Stimulated activated CD4-positive, alpha-beta T cell treated with anti-CD3 and anti-CD28 coated beads, TNF-alpha, amount 100 ng/mL, for 4 hours (primary cell): ENCODE data around the gene IRAK1BP1.
"Not testable (repeated sequence)": the region's sequence is repeated elsewhere in the genome, so short reads cannot be mapped to it uniquely, and the experiment has no call there.

Experiments used
- DNase-seq, 3 experiments: peaks; one replicate each; pipeline ENCODE4 v3.0.0-alpha.2; 2020; ENCODE audit warnings: low read depth in 3 of 3

Gene IRAK1BP1, protein sequence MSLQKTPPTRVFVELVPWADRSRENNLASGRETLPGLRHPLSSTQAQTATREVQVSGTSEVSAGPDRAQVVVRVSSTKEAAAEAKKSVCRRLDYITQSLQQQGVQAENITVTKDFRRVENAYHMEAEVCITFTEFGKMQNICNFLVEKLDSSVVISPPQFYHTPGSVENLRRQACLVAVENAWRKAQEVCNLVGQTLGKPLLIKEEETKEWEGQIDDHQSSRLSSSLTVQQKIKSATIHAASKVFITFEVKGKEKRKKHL

DNA sequence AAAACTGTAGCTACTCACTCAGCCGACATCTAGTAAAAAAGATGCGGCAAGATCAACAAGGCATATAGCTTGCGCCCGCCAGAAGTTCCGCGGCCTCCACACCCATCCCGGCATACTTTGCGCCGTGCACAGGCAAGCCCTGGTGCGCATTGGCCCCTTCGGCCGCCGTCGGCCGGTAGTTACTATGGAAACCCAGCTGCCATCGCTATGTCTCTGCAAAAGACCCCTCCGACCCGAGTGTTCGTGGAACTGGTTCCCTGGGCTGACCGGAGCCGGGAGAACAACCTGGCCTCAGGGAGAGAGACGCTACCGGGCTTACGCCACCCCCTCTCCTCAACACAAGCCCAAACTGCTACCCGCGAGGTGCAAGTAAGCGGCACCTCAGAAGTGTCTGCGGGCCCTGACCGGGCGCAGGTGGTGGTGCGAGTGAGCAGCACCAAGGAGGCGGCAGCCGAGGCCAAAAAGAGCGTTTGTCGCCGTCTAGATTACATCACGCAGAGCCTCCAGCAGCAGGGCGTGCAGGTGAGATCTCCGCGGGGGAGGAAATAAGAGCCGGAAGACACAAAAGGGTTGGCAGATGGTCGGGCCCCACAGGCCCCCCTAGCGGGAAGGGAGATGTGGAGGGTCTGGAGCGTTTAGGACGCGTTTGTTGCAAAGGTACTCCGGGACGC is at the start of gene IRAK1BP1:
TSS of gene IRAK1BP1 (plus strand) at position 182 of the 671 bp plus-strand sequence. CDS start at position 208, 26 bp downstream.
- DNase-seq, result peak; percentile 51 to 58 (median 57)

DNA sequence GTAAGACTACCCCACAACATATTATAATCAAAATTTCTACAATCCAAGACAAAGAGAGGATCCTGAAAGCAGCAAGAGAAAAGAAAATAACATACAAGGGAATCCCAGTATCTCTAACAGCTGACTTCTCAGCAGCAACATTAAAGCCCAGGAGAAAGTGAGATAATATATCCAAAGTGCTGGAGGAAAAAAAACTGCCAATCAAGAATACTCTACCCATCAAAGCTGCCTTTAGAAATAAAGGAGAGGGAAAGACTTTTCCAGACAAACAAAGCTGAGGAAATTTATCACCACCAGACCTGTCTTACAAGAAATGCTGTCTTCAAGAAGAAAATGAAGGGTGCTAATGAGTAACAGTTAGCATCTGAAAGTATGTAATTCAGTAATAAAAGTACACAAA is 43.3 kb upstream of the IRAK1BP1 start:
- DNase-seq, result no peak

DNA sequence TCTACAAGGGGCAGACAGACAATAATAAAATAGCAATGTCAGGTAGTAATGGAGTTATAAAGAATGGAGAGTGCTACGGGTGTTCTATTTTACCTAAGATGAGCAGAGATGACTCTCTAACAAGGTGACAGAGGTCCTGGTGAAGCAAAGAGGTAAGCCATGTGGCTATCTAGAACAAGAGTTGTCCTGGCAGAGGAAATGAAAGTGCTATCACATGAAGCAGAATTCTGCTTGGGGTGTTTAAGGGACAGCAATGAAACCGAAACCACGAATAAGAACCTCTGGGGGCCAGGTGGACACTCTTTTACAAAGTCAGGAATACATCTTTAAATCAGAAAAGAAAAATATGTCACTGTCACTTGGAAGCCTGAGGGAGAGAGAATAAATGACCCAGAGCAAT is 37.9 kb upstream of the IRAK1BP1 start:
- DNase-seq, result no peak

DNA sequence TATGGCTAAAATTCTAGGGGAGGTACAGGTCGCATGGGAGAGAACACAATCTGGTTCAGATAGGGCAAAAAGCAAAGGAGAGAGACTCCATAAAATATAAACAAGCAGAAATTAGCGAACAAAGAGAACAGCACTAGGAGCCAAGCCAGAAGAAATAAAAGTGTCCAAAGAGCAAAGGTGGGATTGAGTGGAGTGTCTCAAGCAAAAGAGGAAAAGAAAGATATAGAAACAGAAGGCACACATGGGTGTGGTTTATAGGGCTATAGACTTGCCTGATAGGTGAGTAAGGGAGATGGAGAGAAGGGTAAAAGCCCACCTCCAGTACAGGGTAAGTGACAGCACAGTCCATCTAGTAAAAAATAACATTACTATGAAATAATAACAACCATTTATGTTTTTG is 36.5 kb upstream of the IRAK1BP1 start:
- no peak for DNase-seq

DNA sequence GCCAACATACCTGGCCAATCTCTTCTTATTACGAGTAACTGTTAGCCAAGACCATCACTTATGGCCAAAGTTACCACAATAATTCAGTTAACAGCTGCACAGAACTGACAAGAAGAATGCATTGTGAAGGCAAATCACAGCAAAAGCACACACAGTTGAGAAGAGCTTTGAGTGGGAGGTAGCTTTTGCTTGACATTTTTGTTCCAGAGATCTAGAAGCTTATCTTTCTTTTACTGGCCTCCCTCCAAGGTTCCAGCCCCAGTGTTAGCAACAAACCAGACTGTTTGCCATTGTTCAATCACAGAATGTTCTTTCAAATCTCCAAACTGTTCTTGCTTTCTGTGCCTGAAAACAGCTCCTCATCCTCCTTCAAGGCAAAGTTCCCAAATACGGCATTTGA is 35.9 kb upstream of the IRAK1BP1 start:
- DNase-seq, result no peak

DNA sequence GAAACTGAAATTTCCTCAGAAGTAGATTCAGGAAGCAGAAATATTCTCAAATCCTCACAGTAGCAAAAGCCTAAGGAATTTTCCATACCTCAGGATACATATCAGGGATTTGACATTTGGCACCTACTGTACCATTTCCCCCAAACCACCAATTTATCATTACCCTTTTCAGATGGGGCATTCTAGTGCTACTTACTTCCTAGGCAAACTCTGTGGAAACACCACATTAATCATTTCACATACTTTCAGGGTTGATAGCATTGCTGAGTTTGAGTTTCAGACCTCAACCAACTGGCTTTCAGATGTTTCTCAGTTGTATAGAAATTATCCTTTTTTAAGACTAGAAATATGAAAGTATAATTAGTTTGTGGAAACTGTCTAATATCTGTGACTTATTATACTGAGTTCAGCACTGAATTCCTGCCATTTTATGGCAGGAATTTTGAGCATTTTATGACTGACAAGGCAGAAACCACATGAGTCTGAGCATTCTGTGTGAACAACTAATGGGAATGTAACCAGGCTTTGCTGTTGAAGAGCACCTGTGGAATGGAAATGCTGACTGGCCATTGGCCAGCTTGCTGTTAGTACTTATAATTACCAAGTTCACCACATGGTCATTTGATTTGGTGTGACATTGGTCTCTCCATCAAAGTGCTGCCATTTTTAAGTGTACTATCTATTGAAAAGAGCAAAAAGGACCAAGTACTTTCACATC is 35.1 kb upstream of the IRAK1BP1 start:
- DNase-seq, result no peak

DNA sequence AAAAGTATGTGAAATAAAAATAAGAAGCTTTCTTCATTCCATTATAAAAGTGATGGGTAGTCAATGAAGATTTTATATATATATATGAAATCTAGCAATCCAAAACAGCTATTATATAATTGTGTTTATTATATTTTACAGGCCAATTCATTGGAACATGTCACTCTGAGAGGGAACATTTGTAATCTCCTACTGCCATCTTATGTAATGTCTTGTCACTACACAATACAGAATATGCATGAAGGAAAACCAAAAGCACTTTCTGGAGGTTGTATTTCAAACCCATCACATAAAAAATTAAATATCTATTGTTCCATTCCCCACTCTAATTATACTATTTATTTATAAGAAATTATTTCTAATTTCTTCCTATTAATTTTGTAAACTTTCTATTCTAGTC is 31.5 kb upstream of the IRAK1BP1 start:
- no peak for DNase-seq

DNA sequence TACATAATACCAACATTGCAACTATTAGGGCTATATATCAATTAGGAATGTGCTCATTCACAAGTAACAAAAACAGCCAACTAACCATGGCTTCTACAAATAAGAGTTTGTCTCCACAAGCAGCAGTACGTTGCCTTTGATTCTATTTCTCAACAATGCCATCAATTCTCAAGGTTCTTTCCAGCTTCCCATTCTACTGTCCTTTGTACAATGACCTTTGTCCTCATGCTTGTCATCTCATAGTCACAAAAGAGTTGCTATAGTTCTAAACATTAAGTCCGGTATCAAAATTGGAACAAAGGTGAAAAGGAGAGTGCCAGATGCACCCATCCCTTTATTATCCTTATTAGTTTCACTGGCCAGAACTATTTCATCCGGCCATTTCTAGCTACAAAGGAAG is 30.8 kb upstream of the IRAK1BP1 start:
- no peak for DNase-seq

DNA sequence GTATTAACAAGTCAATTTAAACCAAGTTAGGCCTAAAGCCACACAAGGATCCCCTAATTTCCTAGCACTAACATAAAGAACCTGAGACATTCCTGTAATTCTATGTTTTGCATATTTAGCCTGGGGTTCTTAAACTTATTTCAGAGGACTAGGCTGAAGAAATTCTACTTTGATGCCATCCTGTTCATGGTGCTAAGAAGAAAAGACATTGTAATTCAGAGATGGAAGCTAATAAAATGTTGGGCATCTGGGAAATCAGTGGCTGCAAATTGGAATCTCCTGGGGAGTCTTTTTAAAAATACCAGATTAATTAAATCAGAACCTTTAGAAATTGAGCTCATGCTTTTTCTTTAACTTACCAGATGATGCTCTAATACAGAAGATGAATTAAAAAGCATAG is 26.2 kb upstream of the IRAK1BP1 start:
- DNase-seq, result no peak

DNA sequence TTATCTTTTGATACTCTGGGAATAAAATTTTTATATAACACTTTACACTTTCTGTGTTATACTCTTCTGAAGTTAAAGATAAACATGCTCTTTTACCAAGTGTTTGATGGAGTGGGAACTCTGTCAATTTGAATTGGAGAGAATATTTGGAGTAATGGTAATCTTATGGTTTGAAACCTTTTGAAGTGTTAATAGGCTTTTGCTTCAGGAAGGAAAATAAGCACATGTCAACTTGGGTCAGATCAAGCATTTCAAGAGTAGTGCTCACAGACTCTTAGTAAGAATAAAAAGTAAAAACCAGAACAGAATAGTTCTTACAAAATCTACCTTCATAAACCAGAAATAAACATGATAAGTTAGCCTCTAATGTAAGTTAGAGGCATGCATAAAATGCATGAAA is 24.4 kb upstream of the IRAK1BP1 start:
- DNase-seq, result no peak

DNA sequence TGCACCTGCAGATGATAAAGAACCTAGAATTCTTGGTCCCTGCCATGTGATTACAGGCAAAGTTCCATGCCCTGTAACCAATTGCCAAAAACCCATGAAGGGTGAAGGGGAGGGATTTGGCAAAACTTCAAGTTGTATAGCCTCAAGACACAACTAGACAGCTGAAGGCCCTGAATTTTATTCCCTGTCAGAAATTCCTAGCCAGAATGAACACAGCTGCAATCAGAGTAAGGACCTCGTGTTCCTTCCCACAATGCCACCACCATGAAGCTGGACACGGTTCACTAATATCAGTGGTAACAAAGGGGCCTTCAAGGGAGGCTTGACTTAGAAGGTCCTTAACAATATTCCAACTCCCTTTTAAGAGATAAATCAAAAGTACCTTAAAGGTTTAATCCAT is 22.5 kb upstream of the IRAK1BP1 start:
- DNase-seq, result no peak

DNA sequence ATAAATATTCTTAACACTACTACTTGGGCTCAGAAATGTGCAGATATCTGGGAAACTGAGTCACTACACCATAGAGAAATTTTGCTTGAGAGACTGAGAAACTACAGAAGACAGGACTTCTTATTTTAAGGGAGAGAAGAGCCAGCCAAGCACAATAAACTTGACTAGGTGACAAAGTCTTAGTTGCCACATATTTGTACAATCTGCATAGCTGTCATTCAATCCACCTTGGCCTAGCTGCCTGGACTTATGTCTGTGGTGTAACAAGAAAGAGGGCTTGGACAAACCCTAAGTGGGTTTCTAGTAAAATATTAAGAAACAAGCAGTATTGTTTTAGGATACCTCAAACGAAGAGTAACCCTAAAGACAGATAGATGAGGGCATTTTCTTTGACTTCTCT is 21.8 kb upstream of the IRAK1BP1 start:
- DNase-seq, result no peak

DNA sequence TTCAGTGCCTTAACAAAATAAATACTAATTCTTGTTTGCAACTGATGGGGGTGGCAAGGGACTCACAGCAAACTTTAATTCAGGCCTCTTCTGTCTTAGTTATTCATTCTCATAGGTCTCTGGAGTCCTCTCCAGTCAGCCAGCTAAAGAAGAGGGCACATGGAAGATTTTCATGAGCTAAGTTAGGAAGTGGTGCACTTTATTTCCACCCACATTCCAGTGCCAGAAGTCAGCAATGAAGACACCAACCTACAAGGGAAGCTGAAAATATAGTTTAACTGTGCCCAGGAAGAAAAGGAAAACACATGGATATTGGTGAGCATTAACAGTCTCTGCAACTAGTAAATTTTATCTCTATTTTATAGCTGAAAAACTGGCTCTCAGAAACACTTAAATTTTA is 16.7 kb upstream of the IRAK1BP1 start:
- DNase-seq, result no peak

DNA sequence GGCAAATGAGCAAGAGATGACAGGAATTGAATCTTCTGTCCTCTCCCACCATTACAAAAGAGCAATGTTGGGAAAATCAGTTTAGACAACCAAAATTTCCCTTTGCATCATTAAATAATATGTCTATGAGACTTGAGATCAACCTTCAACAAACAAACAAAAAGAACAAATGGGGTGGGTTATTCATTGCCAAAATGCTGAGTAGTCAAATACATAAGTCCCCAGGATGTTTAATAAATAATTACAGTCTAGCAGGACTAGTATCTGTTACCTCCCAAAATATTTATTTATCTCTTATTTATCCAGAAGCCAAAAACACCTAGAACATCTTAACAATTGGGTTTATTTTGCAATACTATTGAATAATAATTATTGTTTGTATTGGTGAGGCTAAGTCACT is 16.2 kb upstream of the IRAK1BP1 start:
- DNase-seq, result no peak

DNA sequence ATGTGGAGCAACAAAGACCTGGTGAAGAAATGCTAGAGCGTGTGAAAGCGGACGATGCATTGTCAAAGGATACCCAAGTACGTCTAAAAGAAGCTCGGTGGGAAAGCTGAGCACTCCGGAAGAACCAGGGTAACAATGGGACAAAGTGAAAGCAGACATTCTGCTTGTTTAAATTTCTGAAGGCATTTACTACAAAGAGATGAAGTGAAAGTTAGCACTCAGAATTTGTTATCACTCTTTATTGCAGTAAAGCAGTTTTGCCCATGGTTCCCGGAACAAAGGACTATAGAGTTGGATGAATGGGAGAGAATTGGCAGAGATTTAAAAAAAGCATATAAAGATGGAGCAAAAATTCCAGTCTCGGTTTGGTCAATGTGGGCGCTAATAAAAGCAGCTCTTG is 12.8 kb upstream of the IRAK1BP1 start:
- no peak for DNase-seq

DNA sequence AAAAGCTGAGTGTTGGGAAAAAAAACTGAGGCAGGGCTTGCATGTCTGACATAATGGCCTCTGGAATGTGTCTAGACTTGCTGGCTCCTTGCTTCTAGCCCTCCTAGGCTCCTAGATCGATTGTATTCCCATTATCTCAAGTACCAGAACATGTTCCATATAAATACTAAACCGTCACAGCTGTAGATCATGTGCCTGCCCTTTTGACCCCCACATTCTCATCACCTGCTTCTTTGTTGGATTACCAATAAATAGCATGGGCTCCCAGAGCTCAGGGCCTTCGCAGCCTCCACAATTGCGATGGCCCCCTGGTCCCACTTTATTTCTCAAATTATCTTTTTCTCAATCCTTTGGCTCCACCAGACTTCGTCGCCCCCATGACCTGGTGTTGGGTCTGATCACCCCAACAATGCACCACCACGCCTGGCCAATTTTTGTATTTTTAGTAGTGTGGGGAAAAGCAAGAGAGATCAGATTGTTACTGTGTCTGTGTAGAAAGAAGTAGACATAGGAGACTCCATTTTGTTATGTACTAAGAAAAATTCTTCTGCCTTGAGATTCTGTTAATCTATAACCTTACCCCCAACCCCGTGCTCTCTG is 8.9 kb upstream of the IRAK1BP1 start:
- DNase-seq, result not testable (repeated sequence)

DNA sequence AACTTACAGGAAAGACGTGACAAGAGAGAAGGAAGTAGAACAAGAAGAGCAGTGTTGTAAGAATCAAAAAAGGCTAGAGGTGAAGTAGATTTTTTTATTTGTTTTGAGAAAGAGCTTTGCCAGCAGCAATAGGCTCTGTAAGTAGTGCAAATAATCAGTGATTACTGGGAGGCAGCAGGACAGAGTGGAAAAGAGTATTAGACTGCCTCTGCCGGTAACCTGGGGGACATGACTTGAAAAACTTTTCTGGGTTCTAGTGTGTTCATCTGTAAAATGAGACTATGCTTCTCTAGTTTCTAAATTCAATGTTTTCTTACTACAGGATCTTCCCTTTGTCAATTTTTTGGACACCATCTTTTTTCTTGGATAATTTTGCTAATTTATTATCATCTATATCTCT is 5.8 kb upstream of the IRAK1BP1 start:
- DNase-seq, result no peak

DNA sequence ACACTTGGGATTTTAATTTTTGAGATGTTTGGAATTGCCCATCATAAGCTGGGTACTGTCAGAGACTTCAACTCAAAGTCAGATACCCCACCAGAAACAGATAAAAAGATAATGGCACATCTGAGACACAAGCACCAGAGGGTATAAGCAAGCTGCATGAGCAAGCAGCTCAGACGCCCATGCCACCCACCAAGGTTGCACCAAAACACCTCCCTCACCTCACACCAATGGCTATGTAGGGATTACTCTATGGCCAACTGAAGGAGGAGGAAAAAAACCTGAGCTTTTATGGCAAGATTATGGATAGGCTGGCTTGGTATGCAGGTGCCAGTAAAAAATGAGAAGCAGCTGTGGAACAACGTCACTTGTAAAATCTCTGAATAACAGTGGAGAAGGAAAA is 3.8 kb upstream of the IRAK1BP1 start:
- no peak for DNase-seq

DNA sequence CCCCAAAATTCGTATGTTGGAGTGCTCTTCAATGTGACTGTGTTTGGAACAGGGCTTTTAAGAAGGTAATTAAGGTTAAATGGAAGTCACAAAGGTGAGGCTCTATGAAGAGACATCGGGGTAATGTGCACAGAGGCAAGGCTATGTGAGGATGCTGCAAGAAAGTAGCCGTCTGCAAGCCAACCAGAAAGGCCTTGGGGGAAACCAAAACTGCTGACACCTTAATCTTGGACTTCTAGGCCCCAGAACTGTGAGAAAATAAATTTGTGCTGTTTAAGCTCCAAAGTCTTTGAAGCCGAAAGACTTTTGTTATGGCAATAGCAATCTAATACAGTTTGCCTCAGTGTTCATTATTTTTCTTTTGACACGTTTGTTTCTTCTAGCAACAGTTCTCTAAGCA is 2.4 kb upstream of the IRAK1BP1 start:
- DNase-seq, result no peak

DNA sequence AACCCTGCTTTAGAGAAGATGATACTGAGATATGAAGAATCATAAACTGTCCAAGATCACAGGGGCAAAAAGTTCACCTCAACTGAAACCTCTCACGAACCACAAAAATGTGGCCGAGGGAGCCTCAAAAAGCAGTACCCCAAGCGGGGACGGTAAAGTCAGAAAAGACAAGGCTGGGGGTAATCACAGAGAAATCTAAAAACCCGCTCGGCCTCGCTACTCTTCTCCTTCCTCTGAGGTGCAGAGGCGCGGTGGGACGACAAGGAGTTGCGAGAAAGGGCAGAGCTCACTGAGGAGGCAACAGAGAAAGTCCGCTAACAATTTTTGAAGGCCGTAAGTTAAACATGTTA is 356 bp upstream of the IRAK1BP1 start:
- peak in 1 of 3 experiments; percentile 1 for DNase-seq

DNA sequence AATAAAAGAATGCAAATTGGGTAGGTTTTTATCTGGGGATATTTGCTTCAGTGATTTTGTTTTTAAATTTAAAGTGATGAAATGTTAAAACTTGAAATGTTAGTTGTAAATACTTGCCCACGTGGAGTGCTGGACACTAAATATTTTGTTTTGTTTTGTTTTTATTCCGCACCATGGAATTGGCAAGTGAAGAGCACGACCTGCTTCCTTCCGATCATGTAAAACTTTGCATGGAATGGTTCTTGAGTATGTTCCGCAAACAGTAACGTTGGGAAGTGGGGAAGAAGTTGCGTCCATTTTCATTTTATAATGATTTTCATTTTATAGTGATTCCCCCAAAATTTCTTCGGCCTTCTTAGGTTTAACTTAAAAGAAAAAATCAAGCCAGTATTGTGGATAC is 765 bp downstream of the IRAK1BP1 start:
- DNase-seq, result no peak

DNA sequence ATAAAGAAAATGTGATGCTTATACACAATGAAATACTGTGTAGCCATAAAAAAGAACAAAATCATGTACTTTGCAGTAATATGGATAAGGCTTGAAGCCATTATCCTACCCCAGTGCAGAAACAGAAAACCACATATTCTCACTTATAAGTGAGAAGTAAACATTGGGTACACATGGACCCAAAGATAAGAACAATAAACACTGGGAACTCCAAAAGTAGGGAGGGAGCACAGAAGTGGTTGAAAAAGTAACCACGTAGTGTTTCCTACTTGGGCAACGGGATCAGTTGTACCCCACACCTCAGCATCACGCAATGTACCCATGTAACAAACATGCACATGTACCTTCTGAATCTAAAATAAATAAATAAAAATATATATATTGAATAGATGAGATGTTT is 8.2 kb downstream of the IRAK1BP1 start:
- no peak for DNase-seq

DNA sequence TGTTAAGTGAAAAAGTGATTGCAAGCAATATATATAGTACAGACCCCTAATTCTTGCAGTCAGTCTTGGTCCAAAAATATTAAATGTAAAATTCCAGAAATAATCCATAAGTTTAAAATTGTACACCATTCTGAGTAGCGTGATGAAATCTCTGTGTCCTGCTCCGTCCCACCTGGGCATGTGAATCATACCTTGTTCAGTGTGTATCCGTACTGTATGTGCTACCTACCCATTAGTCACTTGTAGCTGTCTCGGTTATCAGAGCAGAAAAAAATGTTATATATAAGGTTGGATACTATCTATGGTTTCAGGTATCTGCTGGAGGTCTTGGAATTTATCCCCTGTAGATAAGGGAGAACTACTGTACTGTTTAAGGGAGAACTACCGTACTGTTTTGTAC is 16.3 kb downstream of the IRAK1BP1 start:
- DNase-seq, result no peak
